MG63 (cell line): Measurements from ENCODE around the gene GPN1. TPM values are rescaled to one million over a fixed set of nuclear protein-coding genes. Genes with fewer than 3 reads are reported as not detected.
"Not testable (repeated sequence)": the region's sequence is repeated elsewhere in the genome, so short reads cannot be mapped to it uniquely, and the experiment has no call there.

Source experiments
- DNase-seq: peaks from one replicate; pipeline ENCODE4 v3.0.0-alpha.2; 2020
- H3K27me3 ChIP-seq: fragments of 250-450 bp; sonication (Bioruptor Pico); 2 replicates; pipeline ENCODE4 v1.5.1; 2020; ENCODE audit warnings: mild to moderate bottlenecking, moderate library complexity
- H3K36me3 ChIP-seq: fragments of 250-450 bp; sonication (Bioruptor Pico); 2 replicates; pipeline ENCODE4 v1.5.1; 2020; ENCODE audit warnings: mild to moderate bottlenecking, moderate library complexity
- H3K4me3 ChIP-seq: fragments of 250-450 bp; sonication (Bioruptor Pico); 2 replicates; pipeline ENCODE4 v1.5.1; 2020; ENCODE audit warnings: mild to moderate bottlenecking, moderate library complexity
- H3K9me3 ChIP-seq: fragments of 250-450 bp; sonication (Bioruptor Pico); 2 replicates; pipeline ENCODE4 v1.5.1; 2020; ENCODE audit warnings: mild to moderate bottlenecking, moderate library complexity
- total RNA-seq: library from RNA; depleted of rRNA; stranded (reverse); fragments of >200 nt; shearing (Covaris generic); gene quantifications from 2 replicates; pipeline ENCODE4 v1.2.3, GENCODE V29; 2014; ENCODE audit warnings: low replicate concordance

GPN1 gene
- total RNA-seq, 1 experiment from 2014 or later: 34.2 TPM

DNA sequence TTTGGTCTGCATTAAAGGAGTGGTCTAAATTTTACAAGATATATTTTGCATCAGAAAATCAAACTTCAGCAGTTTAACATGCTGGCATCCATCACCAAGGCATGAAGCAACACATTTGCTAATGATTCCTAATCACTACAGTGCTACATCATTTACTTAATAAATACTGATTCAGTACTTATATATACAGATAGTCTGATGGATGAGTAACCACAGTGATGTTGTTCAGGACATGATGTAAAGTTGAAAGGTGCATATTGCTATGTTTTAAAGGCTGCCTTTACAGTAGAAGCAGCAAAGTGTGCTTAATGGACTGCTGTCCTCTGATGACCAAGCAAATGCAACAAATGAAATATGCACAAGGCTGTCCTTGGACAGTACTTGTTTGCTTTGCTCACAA is 23.5 kb downstream of the GPN1 start:
- Histone ChIP-seq H3K4me3 (no peak overlapping the region), H3K27me3 (no peaks in the 10 kb centered on the region), H3K36me3 (peaks cover 75% of the 10 kb centered on the region), H3K9me3 (no peaks in the 10 kb centered on the region)
- no peak for DNase-seq

DNA sequence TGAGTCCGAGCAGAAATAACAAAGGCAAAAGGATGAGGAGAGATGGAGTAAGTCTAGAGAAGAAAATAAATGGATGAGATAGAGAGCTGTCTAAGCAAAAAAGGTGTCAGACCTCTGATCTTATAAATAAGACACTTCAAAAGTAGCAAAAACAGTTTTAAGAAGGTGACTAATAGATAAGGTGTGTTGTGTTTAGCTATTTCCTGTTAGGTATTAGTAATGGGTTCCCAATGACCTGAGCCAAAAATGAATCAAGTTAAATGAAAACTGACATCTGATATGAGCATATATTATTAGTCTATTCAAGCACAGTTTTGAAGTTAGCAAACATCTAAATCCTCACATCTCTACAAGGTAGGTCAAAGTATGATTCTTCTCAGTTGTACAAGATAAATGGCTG is 23.9 kb downstream of the GPN1 start:
- Histone ChIP-seq H3K27me3 (no peaks in the 10 kb centered on the region), H3K9me3 (no peaks in the 10 kb centered on the region), H3K4me3 (no peak overlapping the region), H3K36me3 (peaks cover 76% of the 10 kb centered on the region)
- no peak for DNase-seq

DNA sequence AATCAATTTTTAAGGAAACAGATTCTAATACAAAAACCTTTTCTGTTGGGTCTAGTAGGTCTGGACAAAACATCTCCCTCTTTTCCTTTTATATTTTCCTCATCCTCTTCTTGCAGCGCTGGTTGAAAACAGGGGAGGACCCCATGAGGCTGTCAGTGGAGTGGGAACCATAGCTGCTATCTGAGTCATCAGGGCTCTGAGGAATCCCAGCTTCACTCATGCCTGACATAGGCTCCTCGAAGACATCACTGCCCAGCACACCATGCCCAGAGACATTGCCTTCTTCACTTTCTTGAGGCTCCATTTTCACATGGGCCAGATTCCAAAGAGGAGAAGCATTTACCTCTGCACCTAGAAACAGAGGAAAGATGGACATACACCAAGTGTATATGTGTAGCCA is 24.5 kb downstream of the GPN1 start:
- Histone ChIP-seq H3K27me3 (no peaks in the 10 kb centered on the region), H3K36me3 (peaks cover 70% of the 10 kb centered on the region), H3K4me3 (no peak overlapping the region), H3K9me3 (no peaks in the 10 kb centered on the region)
- no peak for DNase-seq

DNA sequence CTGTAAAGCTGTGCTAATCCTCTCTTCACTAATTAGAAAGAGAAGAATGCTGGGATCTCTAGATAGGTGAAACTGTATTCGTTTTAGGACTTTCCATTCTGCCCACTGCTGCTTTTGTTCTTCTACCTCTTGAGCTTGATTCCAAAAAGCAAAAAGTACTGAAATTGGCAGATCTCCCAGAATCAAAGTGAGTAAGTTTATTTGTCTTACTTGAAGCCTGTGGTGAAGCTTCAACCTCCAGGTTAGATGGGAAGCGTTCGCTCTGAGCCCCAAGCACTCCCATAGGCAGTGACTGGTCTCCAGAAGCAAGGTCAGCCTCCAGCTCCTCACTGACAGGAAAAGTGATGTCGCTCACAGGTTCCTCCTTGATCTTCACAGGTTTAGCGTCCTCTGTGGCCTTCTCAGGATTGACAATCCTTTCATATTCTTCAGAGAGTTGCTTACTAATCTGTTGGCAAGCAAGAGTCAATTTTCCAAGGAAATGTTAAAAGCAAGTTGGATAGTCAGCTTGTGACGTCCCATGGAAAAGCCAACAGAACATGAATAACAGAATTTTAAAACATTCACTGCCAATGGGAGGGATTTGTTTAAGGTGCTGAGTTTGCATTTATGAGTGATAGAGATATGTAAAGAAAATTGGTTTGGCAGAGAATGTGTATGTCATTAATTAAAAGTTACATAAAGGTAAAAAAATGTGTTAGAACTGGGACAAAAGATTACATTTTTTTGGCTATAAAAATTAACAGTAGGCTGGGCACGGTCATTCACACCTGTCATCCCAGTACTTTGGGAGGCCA is 26.5 kb downstream of the GPN1 start:
- Histone ChIP-seq H3K4me3 (no peak overlapping the region), H3K36me3 (peaks cover 66% of the 10 kb centered on the region), H3K9me3 (no peaks in the 10 kb centered on the region), H3K27me3 (no peaks in the 10 kb centered on the region)
- peak; percentile 60 for DNase-seq

DNA sequence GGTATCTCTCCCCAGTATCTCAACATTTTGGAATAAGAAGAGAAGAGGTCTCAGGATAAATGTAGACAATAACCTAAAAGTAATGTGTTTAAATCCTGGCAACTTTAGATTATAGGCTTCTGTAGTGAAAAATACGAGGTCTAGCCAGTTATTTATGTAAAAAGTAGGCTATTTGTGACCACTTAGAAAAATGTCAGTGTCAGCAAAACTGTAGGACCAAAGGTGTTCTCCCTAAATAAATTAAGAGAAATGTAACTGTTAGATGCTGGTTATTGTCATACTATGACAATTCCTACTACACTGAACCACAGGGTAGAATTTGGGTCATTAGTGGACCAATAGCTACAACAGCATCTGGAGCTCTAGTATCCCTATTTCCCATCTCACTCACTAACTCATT is 32.5 kb downstream of the GPN1 start:
- Histone ChIP-seq H3K27me3 (no peaks in the 10 kb centered on the region), H3K36me3 (peaks cover 34% of the 10 kb centered on the region), H3K9me3 (no peaks in the 10 kb centered on the region; the same call in 1 of the 2 replicates), H3K4me3 (no peak overlapping the region)
- no peak for DNase-seq

DNA sequence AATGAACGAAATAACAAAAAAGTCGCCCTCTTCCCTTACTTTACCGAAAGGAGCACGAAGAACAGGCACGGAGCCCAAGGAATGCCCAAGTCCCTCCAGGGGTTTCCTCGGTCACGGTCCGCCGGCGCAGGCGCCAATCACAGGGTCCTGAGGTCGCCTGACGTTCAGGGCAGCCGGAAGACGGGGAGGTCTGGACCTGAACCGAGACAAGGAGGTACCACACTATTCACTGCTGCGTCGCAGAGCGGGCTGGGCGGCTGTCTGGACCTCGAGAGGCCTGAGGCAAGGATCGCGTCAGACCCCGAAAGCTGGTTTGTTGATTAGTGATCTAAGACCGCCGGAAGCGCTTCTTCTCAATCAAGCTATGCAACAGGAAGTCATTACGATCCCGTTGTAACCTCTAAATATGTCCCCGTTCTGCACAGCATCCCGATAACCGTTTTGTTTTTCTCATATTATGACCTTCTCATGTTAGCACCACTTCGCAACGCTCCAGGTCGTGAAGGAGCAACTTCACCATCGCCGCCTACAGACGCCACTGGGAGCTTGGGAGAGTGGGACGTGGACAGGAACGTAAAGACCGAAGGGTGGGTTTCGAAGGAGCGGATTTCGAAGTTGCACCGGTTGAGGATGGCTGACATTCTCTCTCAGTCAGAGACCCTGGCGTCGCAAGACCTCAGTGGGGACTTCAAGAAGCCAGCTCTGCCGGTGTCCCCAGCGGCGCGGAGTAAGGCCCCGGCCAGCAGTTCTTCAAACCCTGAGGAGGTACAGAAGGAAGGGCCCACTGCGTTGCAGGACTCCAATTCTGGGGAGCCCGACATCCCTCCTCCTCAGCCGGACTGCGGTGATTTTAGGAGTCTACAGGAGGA is 34.7 kb downstream of the GPN1 start, which contains the start of the genes SLC4A1AP and SUPT7L:
SLC4A1AP (plus strand) TSS at position 605 of the 869 bp plus-strand sequence; CDS start at position 631, 26 bp downstream.
SUPT7L (minus strand) TSS at position 330 of the 869 bp plus-strand sequence. CDS start 1,422 bp downstream, outside the sequence.
- Histone ChIP-seq H3K36me3 (peaks cover 36% of the 10 kb centered on the region), H3K9me3 (no peaks in the 10 kb centered on the region; the same call in 1 of the 2 replicates), H3K27me3 (no peaks in the 10 kb centered on the region), H3K4me3 (peak within 1 kb of the TSS; percentile 98)
- peak; percentile 64 for DNase-seq

DNA sequence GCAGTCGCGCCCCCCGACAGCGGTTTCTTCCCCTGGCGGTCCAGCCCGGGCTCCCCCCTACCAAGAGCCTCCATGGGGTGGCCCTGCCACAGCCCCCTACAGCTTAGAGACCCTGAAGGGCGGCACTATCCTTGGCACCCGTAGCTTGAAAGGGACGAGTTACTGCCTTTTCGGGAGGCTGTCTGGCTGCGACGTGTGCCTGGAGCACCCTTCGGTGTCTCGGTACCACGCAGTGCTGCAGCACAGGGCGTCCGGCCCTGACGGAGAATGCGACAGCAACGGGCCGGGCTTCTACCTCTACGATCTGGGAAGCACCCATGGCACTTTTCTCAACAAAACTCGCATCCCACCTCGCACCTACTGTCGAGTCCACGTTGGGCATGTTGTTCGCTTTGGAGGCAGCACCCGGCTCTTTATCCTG is 35.3 kb downstream of the GPN1 start:
- Histone ChIP-seq H3K27me3 (no peaks in the 10 kb centered on the region), H3K4me3 (peak overlapping the region; percentile 98), H3K9me3 (no peaks in the 10 kb centered on the region; the same call in 1 of the 2 replicates), H3K36me3 (peaks cover 42% of the 10 kb centered on the region)
- no peak for DNase-seq

DNA sequence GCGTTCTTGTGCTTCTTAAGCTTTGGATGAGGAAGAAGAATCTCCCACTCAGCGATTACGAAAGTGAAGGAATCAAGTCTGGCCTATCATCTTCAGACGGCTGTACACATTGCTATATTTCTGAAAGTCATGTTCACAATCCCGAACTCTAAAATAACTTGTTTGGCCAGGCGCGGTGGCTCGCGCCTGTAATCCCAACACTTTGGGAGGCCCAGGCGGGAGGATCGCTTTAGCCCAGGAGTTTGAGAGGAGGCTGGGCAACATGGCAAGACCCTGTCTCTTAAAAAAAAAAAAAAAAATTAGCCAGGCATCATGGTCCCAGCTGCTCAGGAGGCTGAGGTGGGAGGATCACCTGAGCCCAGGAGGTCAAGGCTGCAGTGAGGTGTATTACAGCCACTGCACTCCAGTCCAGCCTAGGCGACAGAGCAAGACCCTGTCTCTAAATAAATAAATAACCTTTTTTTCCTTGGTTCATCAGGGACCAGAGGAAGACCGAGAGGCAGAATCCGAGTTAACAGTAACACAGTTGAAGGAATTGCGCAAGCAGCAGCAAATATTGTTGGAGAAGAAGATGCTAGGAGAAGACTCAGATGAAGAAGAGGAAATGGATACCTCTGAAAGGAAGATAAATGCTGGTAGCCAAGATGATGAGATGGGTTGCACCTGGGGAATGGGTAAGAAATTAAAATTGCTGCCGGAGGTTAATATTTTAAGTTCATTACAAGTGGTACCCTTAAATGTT is 35.9 kb downstream of the GPN1 start:
- Histone ChIP-seq H3K4me3 (peak overlapping the region; percentile 98), H3K36me3 (peaks cover 43% of the 10 kb centered on the region), H3K27me3 (no peaks in the 10 kb centered on the region), H3K9me3 (no peaks in the 10 kb centered on the region; the same call in 1 of the 2 replicates)
- DNase-seq: no peak

DNA sequence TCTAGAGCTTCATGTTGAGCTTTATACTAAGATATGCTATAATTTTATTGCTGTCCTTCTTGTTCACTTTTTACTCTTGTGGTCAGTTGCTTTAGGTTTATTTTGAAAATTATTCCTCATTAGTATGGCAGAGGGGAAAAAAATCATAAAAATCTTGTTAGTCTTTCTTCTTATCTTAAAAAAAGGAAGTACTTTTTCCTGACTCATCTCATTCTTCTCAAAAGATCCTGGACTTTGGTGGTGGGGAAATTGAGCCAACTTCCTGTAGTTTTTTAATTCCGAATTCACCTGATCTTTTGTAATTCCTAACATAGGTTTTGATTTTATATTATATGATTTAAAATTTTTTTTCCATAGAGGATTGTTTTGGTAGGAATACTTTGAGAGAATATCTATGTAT is 38.6 kb downstream of the GPN1 start:
- Histone ChIP-seq H3K36me3 (peaks cover 27% of the 10 kb centered on the region), H3K27me3 (no peaks in the 10 kb centered on the region), H3K9me3 (no peaks in the 10 kb centered on the region; the same call in 1 of the 2 replicates), H3K4me3 (no peak overlapping the region)
- DNase-seq: no peak

DNA sequence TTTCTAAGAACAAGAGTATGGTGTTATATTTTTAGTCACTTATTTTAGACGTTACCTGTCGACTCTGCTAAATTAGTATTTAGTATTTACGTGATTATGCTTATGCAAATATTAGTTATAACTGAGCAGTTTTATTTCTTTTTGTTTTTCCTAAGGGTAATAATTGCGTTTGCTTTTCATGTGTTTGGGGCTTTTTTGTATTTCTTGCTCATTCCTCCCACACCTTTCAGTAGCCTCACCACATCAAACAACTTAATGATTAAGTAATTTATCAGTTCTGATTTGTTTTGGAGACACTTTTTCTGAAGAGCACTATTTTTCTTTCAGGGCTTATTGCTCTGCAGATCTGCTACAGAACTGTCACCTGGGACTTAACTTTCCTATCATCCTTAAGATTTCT is 42.4 kb downstream of the GPN1 start:
- no peaks in the 10 kb centered on the region for H3K27me3 ChIP-seq
- DNase-seq: no peak

DNA sequence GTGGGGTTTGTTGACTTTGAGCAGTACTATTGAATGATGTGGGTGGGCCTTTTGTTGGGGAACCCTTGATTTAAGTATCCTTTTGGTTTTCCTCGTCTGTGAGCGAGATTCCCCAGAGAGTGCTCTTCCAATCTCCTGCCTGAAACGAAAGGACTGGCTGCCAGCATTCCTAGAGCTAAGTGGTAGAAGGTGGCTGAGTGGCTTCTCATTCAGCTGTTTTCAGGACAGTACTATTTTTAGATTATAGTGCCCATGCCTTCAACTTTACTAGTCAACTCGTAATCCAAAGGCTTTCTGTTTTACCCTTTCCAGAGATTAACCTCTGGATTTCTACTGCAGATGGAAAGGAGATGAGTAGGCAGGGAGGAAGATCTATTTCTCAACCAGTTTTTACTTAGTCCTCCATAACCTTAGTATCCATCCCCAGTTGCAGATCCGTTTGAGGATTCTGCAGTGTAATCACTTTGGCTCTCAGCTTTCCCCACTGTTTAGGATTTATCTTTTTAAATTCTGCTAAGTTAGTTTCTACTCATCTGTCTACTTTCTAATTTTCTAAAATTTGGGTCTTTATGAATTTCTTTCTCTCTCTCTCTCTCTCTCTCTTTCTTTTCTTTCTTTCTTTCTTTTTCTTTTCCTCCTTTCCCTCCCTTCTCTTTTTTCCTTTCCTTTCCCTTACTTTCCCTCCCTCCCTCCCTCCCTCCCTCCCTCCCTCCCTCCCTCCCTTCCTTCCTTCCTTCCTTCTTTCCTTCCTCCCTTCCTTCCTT is 44.1 kb downstream of the GPN1 start:
- H3K27me3 ChIP-seq: no peaks in the 10 kb centered on the region
- peaks cover 53% of the 10 kb centered on the region for H3K36me3 ChIP-seq
- no peaks in the 10 kb centered on the region for H3K9me3 ChIP-seq
- H3K4me3 ChIP-seq: no peak overlapping the region
- no peak for DNase-seq

More for the DNA sequence above, 42.4 kb downstream of the GPN1 start:
- H3K36me3 ChIP-seq: peaks cover 50% of the 10 kb centered on the region
- no peak overlapping the region for H3K4me3 ChIP-seq
- no peaks in the 10 kb centered on the region for H3K9me3 ChIP-seq

DNA sequence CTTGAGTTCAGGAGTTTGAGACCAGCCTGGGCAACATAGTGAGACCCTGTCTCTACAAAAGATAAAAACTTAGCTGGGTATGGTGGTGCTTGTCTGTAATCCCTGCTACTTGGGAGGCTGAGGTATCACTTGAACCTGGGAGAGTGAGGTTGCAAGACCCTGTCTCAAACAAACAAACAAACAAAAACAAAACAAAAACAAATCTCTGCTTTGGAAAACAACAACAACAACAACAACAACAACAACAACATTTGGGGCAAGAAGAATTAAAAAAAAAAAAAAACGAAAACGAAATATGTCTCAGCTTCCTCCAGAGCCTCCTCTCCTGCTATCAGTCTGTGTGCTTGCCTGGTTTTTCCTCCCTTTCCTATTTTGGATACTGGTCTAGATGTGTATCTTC is 51.7 kb downstream of the GPN1 start:
- peaks cover 46% of the 10 kb centered on the region for H3K36me3 ChIP-seq
- no peaks in the 10 kb centered on the region for H3K27me3 ChIP-seq
- H3K9me3 ChIP-seq: no peaks in the 10 kb centered on the region
- no peak overlapping the region for H3K4me3 ChIP-seq
- no peak for DNase-seq

DNA sequence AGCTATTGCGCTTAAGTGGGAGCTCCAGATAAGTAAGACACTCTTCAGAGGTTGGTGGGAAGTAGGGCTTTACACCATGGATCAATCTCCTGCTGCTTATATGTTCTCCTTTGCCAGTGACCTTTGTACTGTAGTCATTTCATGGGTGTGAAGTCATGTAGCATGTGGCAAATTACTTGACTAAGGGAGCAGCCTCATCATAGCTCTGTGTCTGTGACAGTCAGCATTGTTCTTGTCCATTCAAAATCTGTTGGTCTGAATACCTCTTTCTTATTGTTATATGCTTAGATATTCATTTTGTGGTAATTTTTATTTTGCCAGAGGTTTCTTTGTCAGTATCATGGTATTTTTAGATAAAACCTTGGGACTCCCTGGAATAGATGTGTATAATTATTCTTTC is 53.0 kb downstream of the GPN1 start:
- Histone ChIP-seq H3K4me3 (no peak overlapping the region), H3K27me3 (no peaks in the 10 kb centered on the region), H3K9me3 (no peaks in the 10 kb centered on the region), H3K36me3 (peaks cover 41% of the 10 kb centered on the region)
- DNase-seq: no peak

DNA sequence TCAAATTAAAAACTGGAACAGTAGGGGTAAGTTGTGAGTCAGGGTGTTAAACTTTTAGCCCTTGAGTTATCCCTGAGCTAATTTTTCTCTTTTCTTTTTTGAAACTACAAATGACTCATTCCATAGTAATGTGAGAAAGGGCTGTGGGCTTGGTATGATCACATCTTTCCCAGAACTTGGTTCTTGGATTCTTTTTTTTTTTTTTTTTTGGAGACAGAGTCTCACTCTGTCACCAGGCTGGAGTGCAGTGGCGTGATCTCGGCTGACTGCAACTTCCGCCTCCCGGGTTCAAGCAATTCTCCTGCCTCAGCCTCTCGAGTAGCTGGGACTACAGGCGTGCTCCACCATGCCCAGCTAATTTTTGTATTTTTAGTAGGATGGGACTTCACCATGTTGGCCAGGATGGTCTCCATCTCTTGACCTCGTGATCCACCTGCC is 53.5 kb downstream of the GPN1 start:
- H3K27me3 ChIP-seq, H3K4me3 ChIP-seq, H3K9me3 ChIP-seq: not testable (repeated sequence)
- peaks cover 39% of the 10 kb centered on the region for H3K36me3 ChIP-seq
- peak; percentile 32 for DNase-seq

DNA sequence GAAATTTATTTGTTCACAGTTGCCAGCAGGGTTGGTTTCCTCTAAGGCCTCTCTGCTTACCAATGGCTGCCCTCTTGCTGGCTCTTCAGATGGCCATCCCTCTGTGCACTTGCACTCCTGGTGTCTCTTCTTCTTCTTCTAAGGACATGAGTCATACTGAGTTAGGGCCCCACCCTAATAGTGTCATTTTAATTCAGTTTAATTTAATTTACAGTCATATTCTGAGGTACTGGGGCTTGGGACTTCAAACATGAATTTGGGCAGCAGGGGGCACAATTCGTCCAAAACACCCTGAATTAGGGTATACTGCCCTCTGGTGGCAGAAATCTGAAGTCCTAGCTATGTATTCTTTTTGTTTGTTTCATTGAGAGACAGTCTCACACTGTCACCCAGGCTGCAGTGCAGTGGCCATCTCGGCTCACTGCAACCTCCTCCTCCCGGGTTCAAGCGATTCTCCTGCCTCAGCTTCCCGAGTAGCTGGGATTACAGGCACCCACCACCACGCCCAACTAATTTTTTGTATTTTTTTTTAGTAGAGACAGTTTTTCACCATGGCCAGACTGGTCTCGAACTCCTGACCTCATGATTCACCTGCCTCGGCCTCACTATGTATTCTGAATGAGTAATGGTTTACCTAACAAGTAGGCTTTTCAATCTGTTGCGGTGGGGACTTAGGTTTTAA is 54.7 kb downstream of the GPN1 start:
- Histone ChIP-seq H3K36me3 (peaks cover 32% of the 10 kb centered on the region), H3K4me3 (no peak overlapping the region), H3K9me3 (no peaks in the 10 kb centered on the region), H3K27me3 (no peaks in the 10 kb centered on the region)
- peak; percentile 62 for DNase-seq
